DLD1 (cell line): ENCODE data around the gene GTF2H4.
"Not testable (repeated sequence)": the region's sequence is repeated elsewhere in the genome, so short reads cannot be mapped to it uniquely, and the experiment has no call there.

Source experiments
- in situ Hi-C: cut with HindIII; loops from 2 replicates; pipeline ENCODE4 v1.10.0; 2017; ENCODE audit warnings: low sequenced_read_pairs

The GTF2H4 gene

GRCh38 chr6:30914854-30915590 lies 7.0 kb downstream of the GTF2H4 start:
- in situ Hi-C loops = no loop called here

- in situ Hi-C loops = no loop called here
Measured at GRCh38 chr6:30915591-30915946, 7.6 kb downstream of the GTF2H4 start.

- in situ Hi-C loops = no loop called here
Measured at GRCh38 chr6:30917041-30917440, 9.0 kb downstream of the GTF2H4 start.

GRCh38 chr6:30917487-30917886 lies 9.5 kb downstream of the GTF2H4 start:
- in situ Hi-C loops = no loop called here

- in situ Hi-C loops = no loop called here
Measured at GRCh38 chr6:30918670-30919069, 10.7 kb downstream of the GTF2H4 start.

GRCh38 chr6:30922447-30922852 lies 14.4 kb downstream of the GTF2H4 start:
- in situ Hi-C loops = no loop called here

- in situ Hi-C loops = not testable (repeated sequence)
Measured at GRCh38 chr6:30924040-30924627, 16.1 kb downstream of the GTF2H4 start.

- in situ Hi-C loops = no loop called here
Measured at GRCh38 chr6:30926644-30927043, 18.6 kb downstream of the GTF2H4 start.

GRCh38 chr6:30927080-30927479 lies 19.1 kb downstream of the GTF2H4 start:
- in situ Hi-C loops = not testable (repeated sequence)

GRCh38 chr6:30928677-30929076 lies 20.7 kb downstream of the GTF2H4 start:
- in situ Hi-C loops = no loop called here

GRCh38 chr6:30930506-30930905 lies 22.5 kb downstream of the GTF2H4 start:
- in situ Hi-C loops = no loop called here

GRCh38 chr6:30931272-30931671 lies 23.3 kb downstream of the GTF2H4 start:
- in situ Hi-C loops = no loop called here

GRCh38 chr6:30931969-30932645 lies 24.1 kb downstream of the GTF2H4 start, which contains the start of gene SFTA2:
Gene SFTA2 (minus strand): TSS chr6:30932170. CDS start chr6:30932096, 74 bp downstream.
- in situ Hi-C loops = no loop called here

- in situ Hi-C loops = no loop called here
Measured at GRCh38 chr6:30932665-30933365, 24.8 kb downstream of the GTF2H4 start.

- in situ Hi-C loops = no loop called here
Measured at GRCh38 chr6:30935018-30935417, 27.0 kb downstream of the GTF2H4 start.

GRCh38 chr6:30937265-30937664 lies 29.3 kb downstream of the GTF2H4 start:
- in situ Hi-C loops = no loop called here

- in situ Hi-C loops = no loop called here
Measured at GRCh38 chr6:30938730-30939129, 30.7 kb downstream of the GTF2H4 start.

GRCh38 chr6:30939473-30939872 lies 31.5 kb downstream of the GTF2H4 start:
- in situ Hi-C loops = no loop called here

GRCh38 chr6:30940361-30940986 lies 32.5 kb downstream of the GTF2H4 start, which contains the start of gene MUCL3:
Gene MUCL3 (plus strand): TSS chr6:30940973. CDS start chr6:30941000, 27 bp downstream.
- in situ Hi-C loops = no loop called here

GRCh38 chr6:30942338-30943060 lies 34.5 kb downstream of the GTF2H4 start:
- in situ Hi-C loops = no loop called here
